Hematopoietic multipotent progenitor cell treated with erythropoietin and hydrocortisone succinate and interleukin-3 and kit ligand, for 8 days (in vitro differentiated cells): ENCODE results near the gene GNAZ.

ENCODE experiments used
- DNase-seq: peaks from one replicate; pipeline ENCODE4 v3.0.0-alpha.2; 2015

Gene GNAZ

GRCh38 chr22:23079240-23079768 is 9.0 kb downstream of the GNAZ start:
- DNase-seq = no peak

GRCh38 chr22:23079814-23080521 is 9.6 kb downstream of the GNAZ start:
- DNase-seq = no peak

- DNase-seq = no peak
Observed at GRCh38 chr22:23080613-23081290, 10.4 kb downstream of the GNAZ start.

GRCh38 chr22:23082534-23083314 is 12.4 kb downstream of the GNAZ start:
- no peak for DNase-seq

GRCh38 chr22:23083315-23084021 is 13.1 kb downstream of the GNAZ start:
- DNase-seq = no peak

- DNase-seq = no peak
Observed at GRCh38 chr22:23084453-23085350, 14.4 kb downstream of the GNAZ start.

GRCh38 chr22:23085351-23085671 is 15.0 kb downstream of the GNAZ start:
- DNase-seq = no peak

GRCh38 chr22:23085785-23086184 is 15.5 kb downstream of the GNAZ start:
- DNase-seq = no peak

GRCh38 chr22:23086263-23086662 is 15.9 kb downstream of the GNAZ start:
- no peak for DNase-seq

- DNase-seq = peak; percentile 84
Observed at GRCh38 chr22:23086787-23087186, 16.5 kb downstream of the GNAZ start.

GRCh38 chr22:23088199-23088604 is 17.9 kb downstream of the GNAZ start:
- peak; percentile 32 for DNase-seq

GRCh38 chr22:23089010-23089409 is 18.7 kb downstream of the GNAZ start:
- no peak for DNase-seq

- DNase-seq = peak; percentile 20
Observed at GRCh38 chr22:23089633-23090456, 19.5 kb downstream of the GNAZ start.

GRCh38 chr22:23090457-23090835 is 20.1 kb downstream of the GNAZ start:
- no peak for DNase-seq

- DNase-seq = no peak
Observed at GRCh38 chr22:23091760-23092159, 21.4 kb downstream of the GNAZ start.

- DNase-seq = no peak
Observed at GRCh38 chr22:23092217-23092955, 22.1 kb downstream of the GNAZ start.

- DNase-seq = no peak
Observed at GRCh38 chr22:23093051-23093788, 22.9 kb downstream of the GNAZ start.

GRCh38 chr22:23094260-23094659 is 23.9 kb downstream of the GNAZ start:
- DNase-seq = no peak
